ENCODE data around the gene EEF1G.

EEF1G gene

DNA sequence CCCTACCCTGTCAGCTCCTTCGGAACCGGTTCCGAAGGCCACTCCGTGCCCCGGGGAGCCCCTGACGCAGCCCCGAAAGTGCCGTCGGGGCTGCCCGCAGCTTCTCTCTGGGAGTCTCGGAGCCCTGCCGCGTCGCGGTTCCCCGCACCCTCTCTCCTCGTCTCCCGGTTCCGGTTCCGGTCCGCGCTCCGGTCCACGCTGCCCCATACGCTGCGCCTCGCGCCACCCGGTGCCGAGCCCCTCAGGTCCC is 27.4 kb upstream of the EEF1G start:
- Histone ChIP-seq H3K36me3 (peaks cover 26% of the 10 kb centered on the region), H3K4me3 (ENCODE audit: low read depth, low read length) (peak overlapping the region; percentile 84), H3K9me3 (no peaks in the 10 kb centered on the region), H3K4me1 (no peaks in the 10 kb centered on the region), H3K27me3 (no peaks in the 10 kb centered on the region)
- no peak for TF ChIP-seq CTCF (IDR thresholded peaks at IDR 0.05; ENCODE audit: low read depth, low read length)
- no peak for DNase-seq

DNA sequence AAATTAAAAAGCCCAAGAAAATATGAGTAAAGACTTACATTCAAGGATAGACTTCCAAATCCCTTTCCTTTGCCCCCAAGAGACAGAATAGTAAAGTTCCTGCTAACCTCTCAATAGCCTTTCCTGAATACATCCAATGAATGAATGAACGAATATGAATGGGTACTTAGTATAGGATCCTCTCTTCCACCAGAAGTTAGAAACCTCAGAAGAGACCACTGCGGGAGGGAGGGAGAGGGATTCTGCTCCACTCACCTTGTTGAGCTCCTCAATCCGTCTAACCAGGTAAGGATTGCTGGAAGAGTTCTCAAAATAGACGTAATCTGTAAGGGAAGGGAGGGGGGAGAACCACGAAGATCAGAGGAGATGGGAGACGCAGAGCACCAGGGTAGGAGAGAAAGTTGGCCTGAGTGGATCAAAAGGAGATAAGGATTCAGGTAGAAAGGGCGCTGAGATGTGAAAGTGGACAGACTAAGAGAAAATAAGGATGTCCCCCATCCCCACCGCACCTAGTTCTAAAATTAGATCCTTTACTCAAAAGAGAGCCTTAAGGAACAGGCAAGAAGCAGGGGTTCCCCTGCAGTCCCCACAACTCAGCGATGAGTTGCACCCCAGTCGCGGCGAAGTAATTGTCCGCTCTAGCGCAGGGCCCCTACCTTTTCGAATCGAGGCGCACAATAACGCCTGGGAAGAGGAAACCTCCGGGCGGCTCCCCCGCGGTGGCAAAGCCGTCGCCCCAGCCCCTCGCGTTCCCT is 26.9 kb upstream of the EEF1G start:
- Histone ChIP-seq H3K4me3 (ENCODE audit: low read depth, low read length) (peak overlapping the region; percentile 84), H3K36me3 (peaks cover 29% of the 10 kb centered on the region)
- no peak for DNase-seq

DNA sequence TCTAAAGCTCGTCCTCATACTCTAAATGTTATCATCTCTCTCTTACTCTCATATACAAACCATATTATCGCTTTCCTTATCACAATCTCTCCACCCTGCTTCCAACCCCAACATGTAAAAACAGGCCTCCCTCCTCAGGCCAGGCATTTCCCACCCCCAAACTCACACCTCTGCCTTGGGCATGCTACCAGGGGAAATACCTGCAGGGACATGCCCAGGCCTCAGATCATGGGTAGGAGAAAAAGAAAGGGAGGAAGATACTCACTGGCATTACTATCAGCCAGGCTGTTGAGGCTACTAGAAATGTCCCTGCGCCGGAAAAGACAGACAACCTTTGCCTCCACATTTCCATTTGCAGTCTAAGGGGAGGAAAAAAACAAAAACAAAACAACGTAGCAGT is 26.2 kb upstream of the EEF1G start:
- Histone ChIP-seq H3K36me3 (peaks cover 34% of the 10 kb centered on the region), H3K4me3 (ENCODE audit: low read depth, low read length) (peak overlapping the region; percentile 84), H3K9me3 (no peaks in the 10 kb centered on the region), H3K4me1 (no peaks in the 10 kb centered on the region), H3K27me3 (no peaks in the 10 kb centered on the region)
- no peak for DNase-seq
- no peak for TF ChIP-seq CTCF (IDR thresholded peaks at IDR 0.05; ENCODE audit: low read depth, low read length)

More for the DNA sequence above, 26.9 kb upstream of the EEF1G start:
- no peak for TF ChIP-seq CTCF (IDR thresholded peaks at IDR 0.05; ENCODE audit: low read depth, low read length)
- no peaks in the 10 kb centered on the region for H3K4me1 ChIP-seq
- no peaks in the 10 kb centered on the region for H3K9me3 ChIP-seq
- no peaks in the 10 kb centered on the region for H3K27me3 ChIP-seq

- Histone ChIP-seq H3K4me3 (ENCODE audit: low read depth, low read length) (peak overlapping the region; percentile 84), H3K27me3 (no peaks in the 10 kb centered on the region), H3K4me1 (no peaks in the 10 kb centered on the region), H3K36me3 (peaks cover 34% of the 10 kb centered on the region), H3K9me3 (no peaks in the 10 kb centered on the region)
- no peak for TF ChIP-seq CTCF (IDR thresholded peaks at IDR 0.05; ENCODE audit: low read depth, low read length)
- peak; percentile 94 for DNase-seq
Observed at GRCh38 chr11:62599069-62599696, 25.5 kb upstream of the EEF1G start.

GRCh38 chr11:62595124-62595523 is 21.4 kb upstream of the EEF1G start:
- peaks cover 40% of the 10 kb centered on the region for H3K36me3 ChIP-seq
- H3K9me3 ChIP-seq: no peaks in the 10 kb centered on the region
- DNase-seq: no peak
- no peak for TF ChIP-seq CTCF (IDR thresholded peaks at IDR 0.05; ENCODE audit: low read depth, low read length)
- no peaks in the 10 kb centered on the region for H3K27me3 ChIP-seq
- peaks cover 6% of the 10 kb centered on the region; the same call in 1 of the 2 replicates for H3K4me1 ChIP-seq
- H3K4me3 ChIP-seq (ENCODE audit: low read depth, low read length): no peak overlapping the region

DNA sequence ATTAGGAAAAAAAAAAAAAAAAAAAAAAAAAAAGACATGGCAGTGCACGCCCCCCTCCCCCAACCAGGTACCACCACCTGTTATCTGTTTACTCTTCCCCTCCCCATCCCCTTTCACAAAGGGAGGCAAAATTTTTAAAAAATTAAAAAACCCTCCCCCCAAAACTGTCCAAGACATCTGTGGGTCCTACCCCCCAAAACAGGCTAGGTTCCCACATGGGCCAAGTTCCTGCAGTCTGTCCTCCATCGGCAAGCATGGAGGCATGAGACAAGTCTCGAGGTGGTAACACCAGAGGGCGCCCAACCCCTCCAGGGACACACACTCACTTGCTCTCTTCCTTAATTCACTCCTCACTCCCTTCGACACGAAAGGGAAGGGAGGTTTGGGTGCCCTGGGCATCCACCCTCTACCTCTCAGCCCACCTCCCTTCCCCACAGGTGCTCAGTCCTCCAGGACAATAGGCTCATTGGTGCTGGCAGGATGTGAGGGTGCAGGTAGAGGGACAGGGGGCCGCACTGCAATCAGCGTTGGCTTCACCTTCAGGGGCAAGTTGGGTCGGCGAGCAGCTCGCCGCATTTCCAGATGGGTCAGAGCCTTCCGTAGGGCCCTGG is 19.8 kb upstream of the EEF1G start:
- peak; percentile 77 for DNase-seq
- no peaks in the 10 kb centered on the region for H3K27me3 ChIP-seq
- H3K9me3 ChIP-seq: no peaks in the 10 kb centered on the region
- no peak overlapping the region for H3K4me3 ChIP-seq (ENCODE audit: low read depth, low read length)
- peak; percentile 69 for TF ChIP-seq CTCF (IDR thresholded peaks at IDR 0.05; ENCODE audit: low read depth, low read length)
- peaks cover 6% of the 10 kb centered on the region; the same call in 1 of the 2 replicates for H3K4me1 ChIP-seq
- peaks cover 38% of the 10 kb centered on the region for H3K36me3 ChIP-seq
